Measurements from ENCODE around the gene DCBLD1.

GRCh38 chr6:117591405-117591804, 108.9 kb downstream of the DCBLD1 start:
- TF ChIP-seq, protein P1, sequence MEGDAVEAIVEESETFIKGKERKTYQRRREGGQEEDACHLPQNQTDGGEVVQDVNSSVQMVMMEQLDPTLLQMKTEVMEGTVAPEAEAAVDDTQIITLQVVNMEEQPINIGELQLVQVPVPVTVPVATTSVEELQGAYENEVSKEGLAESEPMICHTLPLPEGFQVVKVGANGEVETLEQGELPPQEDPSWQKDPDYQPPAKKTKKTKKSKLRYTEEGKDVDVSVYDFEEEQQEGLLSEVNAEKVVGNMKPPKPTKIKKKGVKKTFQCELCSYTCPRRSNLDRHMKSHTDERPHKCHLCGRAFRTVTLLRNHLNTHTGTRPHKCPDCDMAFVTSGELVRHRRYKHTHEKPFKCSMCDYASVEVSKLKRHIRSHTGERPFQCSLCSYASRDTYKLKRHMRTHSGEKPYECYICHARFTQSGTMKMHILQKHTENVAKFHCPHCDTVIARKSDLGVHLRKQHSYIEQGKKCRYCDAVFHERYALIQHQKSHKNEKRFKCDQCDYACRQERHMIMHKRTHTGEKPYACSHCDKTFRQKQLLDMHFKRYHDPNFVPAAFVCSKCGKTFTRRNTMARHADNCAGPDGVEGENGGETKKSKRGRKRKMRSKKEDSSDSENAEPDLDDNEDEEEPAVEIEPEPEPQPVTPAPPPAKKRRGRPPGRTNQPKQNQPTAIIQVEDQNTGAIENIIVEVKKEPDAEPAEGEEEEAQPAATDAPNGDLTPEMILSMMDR (IDR thresholded peaks at IDR 0.05; ENCODE audit: low read length): no peak
- no peak for TF ChIP-seq EZH2 (IDR thresholded peaks at IDR 0.05; ENCODE audit: borderline replicate concordance, low read length)

Data from OCI-LY1 (cell line).